Kidney glomerular epithelial cell (primary cell): Measurements from ENCODE around the gene GJB5.
"Not testable (repeated sequence)": the region's sequence is repeated elsewhere in the genome, so short reads cannot be mapped to it uniquely, and the experiment has no call there.

Experiments used
- DNase-seq: peaks from one replicate; lab custom pipeline; 2025; lab: John Stamatoyannopoulos, UW

GJB5 gene

DNA sequence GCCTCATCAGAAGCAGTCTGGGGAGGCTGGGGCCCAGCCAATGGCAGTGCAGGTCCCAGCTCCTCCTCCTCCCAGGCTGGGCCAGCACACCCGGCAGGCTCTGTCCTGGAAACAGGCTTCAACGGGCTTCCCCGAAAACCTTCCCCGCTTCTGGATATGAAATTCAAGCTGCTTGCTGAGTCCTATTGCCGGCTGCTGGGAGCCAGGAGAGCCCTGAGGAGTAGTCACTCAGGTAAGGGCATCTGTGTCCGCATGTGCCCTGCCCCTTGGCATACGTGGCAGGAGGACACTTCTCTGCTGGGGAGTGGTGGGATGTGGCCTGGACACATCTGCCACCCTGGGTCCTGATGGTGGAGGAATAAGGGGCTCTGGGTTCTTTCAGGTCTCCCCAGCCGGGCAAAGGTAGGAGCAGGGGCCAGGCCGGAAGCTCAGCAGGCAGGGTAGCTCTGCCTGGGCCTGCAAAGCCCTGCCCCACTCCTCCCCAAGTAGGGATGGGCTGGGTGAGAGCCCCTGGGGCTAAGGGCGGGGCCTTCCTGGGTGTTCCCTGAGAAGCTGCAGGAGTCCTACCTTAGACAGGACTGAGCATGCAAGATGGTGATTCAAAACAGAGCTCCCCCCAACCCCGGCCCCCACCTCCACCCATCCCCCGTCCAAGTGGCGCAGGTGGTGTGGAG, at the start of gene GJB5:
Gene GJB5, plus strand, starts transcription at position 84 of the 674 bp plus-strand sequence. CDS start 2,284 bp downstream, outside the sequence.
- no peak for DNase-seq

GRCh38 chr1:34705077-34705476, 49.8 kb upstream of the GJB5 start:
- DNase-seq: no peak

DNA sequence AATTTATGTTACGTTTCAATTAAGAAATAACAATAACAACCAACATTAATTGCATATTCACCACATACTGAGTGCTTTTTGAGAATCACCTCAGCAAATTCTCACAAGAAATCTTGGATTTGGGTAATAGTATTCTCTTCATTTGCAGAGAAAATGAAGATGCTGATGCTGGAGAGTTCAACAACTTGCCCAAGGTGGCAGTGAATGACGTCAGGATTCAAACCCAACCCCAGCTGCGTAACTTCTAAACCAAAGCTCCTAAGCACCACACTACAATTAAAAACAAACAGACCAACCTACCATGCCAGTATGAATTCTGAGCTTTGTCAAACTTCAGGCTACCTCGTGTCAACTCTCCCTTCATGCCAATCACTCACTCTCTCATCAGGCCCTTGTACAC, 46.7 kb upstream of the GJB5 start:
- DNase-seq: no peak

DNA sequence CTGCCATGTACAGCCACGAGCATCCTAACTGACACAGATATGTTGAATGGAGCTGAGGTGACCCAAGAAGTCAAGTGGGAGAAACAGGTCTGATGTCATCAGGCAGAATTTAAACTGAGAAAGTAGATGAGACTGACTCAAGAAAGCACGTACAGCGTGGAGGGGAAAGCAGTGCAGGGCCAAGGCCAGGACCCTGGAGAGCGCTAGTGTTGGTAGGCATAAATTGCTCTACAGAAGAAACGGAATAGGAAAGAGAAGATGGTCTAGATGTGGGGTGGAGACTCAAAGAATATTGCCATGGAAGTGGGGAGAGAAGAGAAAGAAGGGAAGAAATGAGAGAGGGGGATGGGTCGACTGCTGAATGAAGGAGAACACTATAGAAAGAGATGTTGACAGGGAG, 45.3 kb upstream of the GJB5 start:
- DNase-seq: no peak

DNA sequence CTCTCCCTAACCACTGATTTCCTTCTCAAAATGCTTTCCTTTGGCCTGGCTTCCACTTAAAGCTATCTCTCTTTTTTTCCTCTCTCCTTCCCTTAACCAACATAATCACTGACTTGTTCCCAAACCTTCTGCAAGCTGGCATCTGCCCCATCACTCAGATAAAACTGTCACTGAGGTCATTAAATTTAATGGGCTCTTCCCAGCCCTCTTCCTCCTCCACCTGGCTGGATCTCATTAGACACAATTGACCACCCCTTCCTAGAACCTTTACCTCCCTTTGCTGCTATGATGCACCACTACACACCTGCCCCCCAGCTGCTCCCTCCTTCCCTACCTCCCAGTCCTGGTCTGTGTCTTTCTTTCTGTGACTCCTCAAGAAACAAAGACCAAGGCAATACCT, 44.0 kb upstream of the GJB5 start:
- DNase-seq: no peak

GRCh38 chr1:34711485-34711884, 43.4 kb upstream of the GJB5 start:
- no peak for DNase-seq

DNA sequence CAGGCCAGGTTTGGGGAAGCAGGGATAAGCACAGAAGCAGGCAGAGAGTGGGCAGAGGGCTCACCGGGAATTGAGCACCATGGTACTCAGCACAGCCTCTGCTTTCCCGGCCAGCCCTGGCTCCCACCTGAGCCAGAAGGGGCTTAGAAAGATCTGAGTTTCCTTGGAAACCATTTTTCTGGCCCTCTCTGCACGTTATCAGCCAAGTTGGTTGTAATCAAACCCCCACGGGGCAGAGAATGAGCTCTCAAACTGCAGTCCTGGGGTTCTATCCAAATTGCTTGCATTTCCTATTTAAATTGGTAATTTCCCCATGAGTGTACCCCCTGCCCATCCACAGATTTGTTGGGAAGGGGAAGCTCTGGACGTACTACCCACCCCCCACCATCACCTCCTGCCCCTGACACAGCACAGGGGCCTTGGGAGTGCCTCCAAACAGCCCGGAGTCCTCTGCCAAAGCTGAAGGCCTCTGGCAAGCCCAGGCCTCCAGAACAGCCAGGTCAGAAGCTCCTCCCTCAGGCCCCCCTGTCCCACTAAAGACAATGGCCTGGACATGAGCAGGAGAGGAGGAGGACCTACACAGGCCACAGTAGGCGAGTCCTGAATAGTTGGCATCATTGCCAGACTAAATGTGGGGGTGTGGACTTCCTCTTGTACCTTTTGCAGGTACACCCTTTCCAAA, 42.7 kb upstream of the GJB5 start:
- DNase-seq: no peak

DNA sequence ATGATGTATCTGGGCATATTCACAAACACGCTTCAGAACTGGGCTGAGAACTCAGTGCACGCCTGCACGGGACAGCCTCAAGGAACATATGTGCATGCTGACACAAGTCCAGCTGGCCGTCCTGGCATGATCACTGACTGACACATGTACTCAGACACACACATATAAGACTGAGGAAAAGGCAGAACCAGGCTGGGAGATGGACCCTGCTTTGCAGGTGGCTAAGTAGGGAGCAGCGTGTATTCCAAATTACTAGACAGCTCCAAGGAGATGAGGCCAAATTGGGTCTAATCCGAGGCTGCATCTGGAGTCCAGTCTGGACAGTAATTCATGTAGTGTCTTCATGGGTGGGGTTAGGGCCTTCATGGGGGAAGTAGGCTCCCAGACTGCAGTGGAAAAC, 41.4 kb upstream of the GJB5 start:
- no peak for DNase-seq

DNA sequence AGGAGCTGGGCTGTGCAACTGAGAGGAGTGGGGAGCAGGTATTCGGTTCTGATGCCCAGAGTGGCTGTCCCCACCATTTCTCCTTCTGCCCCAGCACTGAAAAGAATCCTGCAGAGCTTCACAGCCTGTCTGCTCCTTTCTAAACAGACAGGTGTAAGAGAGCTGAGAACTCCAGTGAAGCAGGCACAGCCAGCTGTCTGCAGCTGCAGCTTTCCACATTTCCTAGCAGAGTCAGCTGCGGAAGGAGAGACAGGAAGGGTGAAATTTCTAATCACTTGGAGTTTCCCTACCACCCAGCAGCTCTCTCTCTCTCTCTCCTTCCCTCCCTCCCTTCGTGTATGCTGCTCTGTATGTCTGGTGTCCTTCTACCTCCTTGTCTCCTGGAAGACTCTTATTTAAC, 40.5 kb upstream of the GJB5 start:
- no peak for DNase-seq

DNA sequence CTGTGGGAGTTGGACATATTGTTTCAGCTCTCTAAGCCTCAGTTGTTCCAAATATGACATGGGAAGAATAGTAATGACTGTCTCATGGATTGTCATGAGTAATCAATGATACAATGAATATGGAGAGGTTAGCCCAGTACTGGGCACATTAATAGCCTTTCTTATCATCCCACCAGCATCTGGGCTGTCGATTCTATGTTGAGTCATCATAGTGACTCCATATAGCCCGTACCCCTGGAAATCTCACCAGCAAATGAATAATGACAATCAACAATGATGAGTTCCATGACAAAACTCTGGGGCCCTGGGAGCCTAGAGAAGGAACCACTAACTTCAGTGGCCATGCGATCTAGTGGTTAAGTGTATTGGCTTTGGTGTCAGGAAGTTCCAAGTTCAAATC, 39.7 kb upstream of the GJB5 start:
- DNase-seq: no peak

GRCh38 chr1:34721241-34721640, 33.6 kb upstream of the GJB5 start:
- no peak for DNase-seq

DNA sequence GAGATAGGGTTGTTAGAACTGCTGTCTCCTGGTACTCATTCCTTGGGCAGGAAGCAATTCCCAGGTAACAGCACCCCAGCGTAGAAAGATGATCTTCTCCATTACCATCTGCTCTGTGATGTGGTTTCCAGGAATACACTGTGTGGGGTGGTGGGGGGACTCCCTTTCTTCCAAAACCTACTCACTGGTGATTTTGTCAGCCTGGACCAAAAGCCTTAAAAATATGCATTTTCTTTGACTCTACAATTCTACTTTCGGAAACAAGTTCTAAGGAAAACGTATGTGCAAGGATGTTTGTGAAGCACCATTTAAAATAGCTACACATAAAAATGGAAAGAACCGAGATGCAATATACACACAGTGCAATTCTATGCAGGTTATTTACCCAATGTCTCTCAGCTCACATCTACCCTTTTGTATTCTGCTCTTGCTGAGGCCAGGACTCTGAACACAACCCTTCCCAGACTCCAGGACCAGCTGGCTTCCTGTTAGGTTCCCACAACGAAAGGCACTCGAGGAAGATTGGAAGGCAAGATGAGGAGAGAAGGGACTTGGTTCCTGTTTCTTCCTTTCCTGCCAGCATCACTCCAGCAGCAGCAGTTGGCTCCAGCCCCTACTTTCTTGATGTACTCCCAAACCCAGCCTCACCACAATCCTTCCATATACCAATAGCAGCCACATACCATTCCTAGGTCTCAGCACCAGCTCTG, 33.0 kb upstream of the GJB5 start:
- no peak for DNase-seq

DNA sequence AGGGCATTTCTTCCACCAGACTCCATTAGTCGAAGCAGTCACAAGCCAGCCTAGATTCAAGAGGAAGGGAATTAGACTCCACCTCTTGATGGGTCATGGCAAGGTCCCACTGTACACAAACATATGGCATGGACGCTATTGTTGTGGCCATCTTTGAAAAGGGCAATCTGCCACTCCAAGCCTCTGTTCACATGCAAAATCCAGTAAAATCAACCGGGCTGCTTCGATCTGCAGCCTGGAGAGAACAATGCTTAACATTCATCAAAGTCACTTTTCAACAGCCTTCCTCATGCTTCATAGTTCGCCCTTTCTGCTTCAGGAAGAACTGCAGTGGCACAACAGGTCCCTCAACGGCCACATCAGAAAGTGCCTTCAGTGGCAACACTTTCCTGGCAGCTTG, 28.0 kb upstream of the GJB5 start:
- no peak for DNase-seq

GRCh38 chr1:34730485-34730884, 24.4 kb upstream of the GJB5 start:
- DNase-seq: no peak

DNA sequence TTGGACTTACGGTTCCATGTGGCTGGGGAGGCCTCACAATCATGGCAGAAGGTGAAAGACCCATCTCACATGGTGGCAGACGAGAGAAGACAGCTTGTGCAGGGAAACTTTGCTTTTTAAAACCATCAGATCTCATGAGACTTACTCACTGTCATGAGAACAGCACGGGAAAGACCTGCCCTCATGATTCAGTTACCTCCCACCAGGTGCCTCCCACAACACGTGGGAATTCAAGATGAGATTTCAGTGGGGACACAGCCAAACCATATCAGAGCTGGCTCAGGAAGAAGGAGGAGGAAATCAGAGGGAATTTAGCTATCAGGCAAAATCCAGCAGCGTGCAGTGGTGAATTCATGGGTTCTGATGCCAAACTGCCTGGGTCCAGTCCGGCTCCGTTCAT, 22.0 kb upstream of the GJB5 start:
- not testable (repeated sequence) for DNase-seq

DNA sequence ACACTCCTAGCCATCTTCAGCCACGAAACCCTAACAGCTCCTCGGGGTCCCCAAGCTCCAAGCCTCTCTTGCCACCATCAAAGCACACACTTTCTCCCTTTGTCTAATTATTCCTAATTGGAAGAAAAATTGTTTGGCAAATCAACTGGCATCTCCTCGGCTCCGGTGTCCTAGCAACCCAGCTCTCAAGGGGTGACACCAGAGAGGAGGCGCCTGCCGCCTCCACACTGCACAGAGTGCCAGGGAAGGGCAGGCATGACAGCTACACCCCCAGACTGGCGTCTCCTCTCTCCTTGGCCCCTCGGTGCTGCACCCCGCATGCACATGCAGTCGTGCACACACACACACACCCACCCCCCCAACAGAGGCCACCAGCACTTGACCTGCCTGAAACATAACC, 18.2 kb upstream of the GJB5 start:
- DNase-seq: no peak

DNA sequence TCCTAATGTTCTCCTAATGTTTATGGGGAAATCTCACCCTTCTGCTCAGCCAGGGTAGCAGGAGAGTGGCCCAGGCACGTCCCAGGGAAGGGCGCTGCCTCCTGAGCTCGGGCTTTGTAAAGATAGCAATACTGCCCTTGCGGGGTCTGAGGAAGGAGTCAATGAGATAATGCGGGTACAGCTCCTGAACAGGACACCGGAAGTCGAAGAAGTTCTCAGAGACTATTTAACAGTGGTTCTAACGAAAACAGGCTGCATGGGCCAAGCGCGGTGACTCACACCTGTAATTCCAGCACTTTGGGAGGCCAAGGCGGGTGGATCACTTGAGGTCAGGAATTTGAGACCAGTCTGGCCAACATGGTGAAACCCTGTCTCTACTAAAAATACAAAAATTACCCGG, 17.6 kb upstream of the GJB5 start:
- not testable (repeated sequence) for DNase-seq

DNA sequence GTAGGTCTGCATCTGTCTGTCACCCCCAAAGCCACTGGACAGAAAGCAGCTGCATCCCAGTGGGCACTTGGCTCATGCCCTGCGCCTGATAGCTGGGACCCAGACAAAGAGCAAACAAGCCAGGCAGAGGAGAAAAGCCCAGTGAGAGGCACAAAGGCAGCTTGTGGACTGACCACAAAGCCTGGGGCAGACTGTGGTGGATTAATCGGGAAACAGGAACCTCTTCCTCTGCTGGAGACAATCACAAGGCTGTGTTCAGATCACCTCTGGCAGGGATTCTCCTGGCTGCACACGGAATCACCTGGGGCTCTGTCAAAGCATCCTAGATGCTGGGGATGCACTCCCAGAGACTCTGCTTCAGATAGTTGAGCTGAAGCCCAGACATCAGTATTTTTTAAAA, 15.2 kb upstream of the GJB5 start:
- no peak for DNase-seq

- no peak for DNase-seq
These were observed 14.5 kb upstream of the GJB5 start for GRCh38 chr1:34740161-34740868.

GRCh38 chr1:34742667-34743270, 12.1 kb upstream of the GJB5 start:
- DNase-seq: peak; percentile 67

GRCh38 chr1:34743775-34744174, 11.1 kb upstream of the GJB5 start:
- no peak for DNase-seq

- DNase-seq: no peak
These were observed 10.0 kb upstream of the GJB5 start for GRCh38 chr1:34744851-34745250.
